Stimulated activated naive CD8-positive, alpha-beta T cell treated with anti-CD3 and anti-CD28 coated beads, Interleukin-15, Interleukin-2, amounts not matched to agents 100 ng/mL and 50 ng/mL, for 24 hours (primary cell): Measurements from ENCODE around the gene NOP53.
"Not testable (repeated sequence)": the region's sequence is repeated elsewhere in the genome, so short reads cannot be mapped to it uniquely, and the experiment has no call there.

Source experiments
- H3K27ac Mint-ChIP-seq: one replicate; pipeline ENCODE4 v1.8.0; 2021; ENCODE audit warnings: mild to moderate bottlenecking, mixed read lengths
- H3K27me3 Mint-ChIP-seq: one replicate; pipeline ENCODE4 v1.8.0; 2021; ENCODE audit warnings: mixed read lengths
- H3K36me3 Mint-ChIP-seq: one replicate; pipeline ENCODE4 v1.8.0; 2021; ENCODE audit warnings: low read depth, mixed read lengths
- H3K4me1 Mint-ChIP-seq: one replicate; pipeline ENCODE4 v1.8.0; 2021; ENCODE audit warnings: low read depth, mixed read lengths
- H3K4me3 Mint-ChIP-seq: one replicate; pipeline ENCODE4 v1.8.0; 2021; ENCODE audit warnings: mild to moderate bottlenecking, mixed read lengths
- H3K9me3 Mint-ChIP-seq: one replicate; pipeline ENCODE4 v1.8.0; 2021; ENCODE audit warnings: mixed read lengths

The NOP53 gene

DNA sequence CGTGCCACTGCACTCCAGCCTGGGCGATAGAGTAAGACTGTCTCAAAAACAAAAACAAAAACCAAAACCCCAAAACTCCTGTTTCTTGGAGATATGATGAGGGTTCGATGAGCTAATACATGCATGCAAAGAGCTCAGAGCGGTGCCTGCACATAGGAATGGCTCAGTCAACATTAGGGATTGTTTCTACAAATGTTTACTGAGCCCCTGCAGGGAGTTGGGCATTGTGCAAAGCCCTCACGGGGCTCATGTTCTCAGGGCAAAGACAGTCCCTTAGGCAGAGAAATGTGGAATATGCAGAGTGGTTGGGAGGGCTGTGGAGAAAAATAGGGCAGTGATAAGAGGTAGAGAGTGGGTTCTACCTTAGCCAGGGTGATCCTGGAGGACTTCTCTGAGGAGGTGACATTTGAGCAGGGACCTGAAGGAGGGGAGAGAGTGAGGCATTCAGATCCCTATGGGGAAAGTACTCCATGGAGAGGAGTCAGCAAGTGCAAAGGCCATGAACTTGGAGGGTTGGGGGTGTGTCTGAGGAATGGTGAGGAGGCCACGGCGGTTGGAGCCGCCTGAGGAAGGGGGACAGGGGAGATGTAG, 33.6 kb upstream of the NOP53 start:
- Mint-ChIP-seq H3K27me3 (peaks cover 39% of the 10 kb centered on the region), H3K36me3 (no peaks in the 10 kb centered on the region), H3K27ac (no peak overlapping the region)

DNA sequence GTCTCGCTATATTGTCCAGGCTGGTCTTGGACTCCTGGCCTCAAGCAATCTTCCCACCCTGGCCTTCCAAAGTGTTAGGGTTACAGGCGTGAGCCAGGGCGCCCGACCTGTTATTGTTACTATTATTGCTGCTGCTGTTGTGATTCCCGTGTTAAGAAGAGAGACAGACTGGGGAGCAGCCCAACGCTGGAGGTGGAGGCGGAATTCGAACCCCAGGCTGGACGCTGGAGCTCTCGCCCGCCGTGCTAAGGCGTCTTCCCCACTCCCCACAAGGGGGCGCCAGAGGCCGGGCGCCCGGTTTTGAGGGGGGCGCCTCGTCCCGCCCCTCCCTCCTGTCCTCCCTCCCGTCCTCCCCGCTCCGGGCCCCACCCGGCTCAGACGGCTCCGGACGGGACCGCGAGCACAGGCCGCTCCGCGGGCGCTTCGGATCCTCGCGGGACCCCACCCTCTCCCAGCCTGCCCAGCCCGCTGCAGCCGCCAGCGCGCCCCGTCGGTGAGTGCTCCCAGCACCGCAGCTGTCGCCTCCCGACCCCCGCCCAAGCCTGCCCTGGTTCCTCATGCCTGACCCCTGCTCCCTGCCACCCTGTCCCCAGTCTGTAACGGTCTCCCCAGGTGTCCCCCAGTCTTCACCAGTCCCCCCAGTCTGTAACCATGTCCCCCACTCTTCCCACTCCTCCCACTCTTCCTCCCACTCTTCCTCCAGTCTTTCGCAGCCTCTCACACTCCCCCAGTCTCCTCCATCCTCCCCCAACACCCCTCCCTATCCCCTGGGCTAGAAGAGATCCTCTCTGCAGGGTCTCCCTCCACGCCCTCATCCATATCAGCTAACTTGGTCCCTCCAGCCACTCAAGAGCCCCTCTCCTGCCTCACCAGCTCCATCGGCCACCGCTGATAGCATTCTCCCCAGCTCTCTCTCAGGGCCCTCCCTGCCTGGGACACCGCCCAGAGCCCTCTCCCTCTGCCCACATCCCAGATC, 32.0 kb upstream of the NOP53 start, which contains the start of gene EHD2:
EHD2 (plus strand) TSS at position 377 of the 976 bp plus-strand sequence. CDS start 3,191 bp downstream, outside the sequence.
- no peaks in the 10 kb centered on the region for H3K4me1 Mint-ChIP-seq
- no peak within 1 kb of the TSS for H3K27ac Mint-ChIP-seq
- peaks cover 31% of the 10 kb centered on the region for H3K27me3 Mint-ChIP-seq
- H3K4me3 Mint-ChIP-seq: peak within 1 kb of the TSS; percentile 28
- no peaks in the 10 kb centered on the region for H3K9me3 Mint-ChIP-seq
- H3K36me3 Mint-ChIP-seq: no peaks in the 10 kb centered on the region

More for the DNA sequence above, 33.6 kb upstream of the NOP53 start:
- no peaks in the 10 kb centered on the region for H3K9me3 Mint-ChIP-seq
- no peaks in the 10 kb centered on the region for H3K4me1 Mint-ChIP-seq
- no peak overlapping the region for H3K4me3 Mint-ChIP-seq

DNA sequence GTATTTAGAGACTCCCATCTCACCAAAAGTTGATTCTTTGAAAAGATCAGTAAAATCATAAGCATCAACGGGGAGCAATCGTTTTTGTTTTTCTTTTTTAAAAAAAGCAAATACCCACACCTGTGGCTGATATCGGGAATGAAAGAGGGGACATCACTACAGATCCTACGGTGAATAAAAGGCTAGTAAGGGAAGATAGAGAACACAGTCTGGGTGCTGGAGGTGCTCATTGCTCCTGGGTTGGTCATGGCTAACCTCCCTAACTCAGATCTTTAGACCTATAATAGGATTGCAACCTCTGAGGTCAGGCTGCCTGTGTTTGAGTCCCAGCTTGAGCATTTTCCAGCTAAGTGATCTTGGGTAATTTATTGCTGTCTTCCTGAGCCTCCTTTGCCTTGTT, 31.0 kb upstream of the NOP53 start:
- Mint-ChIP-seq H3K27ac (no peak overlapping the region), H3K4me3 (no peak overlapping the region)

DNA sequence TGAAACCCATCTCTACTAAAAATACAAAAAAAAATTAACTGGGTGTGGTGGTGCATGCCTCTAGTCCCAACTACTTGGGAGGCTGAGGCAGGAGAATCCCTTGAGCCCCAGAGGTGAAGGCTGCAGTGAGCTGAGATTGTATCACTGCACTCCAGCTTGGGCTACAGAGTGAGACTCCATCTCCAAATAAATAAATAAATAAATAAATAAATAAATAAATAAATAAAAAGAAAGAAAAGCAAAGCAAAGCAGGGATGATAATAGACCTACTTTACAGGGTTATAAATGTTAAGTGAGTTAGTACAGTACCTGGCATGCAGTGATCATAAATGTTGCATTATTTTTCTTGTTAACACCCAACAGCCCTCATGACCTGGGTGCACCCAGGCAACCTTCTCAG, 30.5 kb upstream of the NOP53 start:
- peaks cover 31% of the 10 kb centered on the region for H3K27me3 Mint-ChIP-seq
- H3K9me3 Mint-ChIP-seq, H3K4me1 Mint-ChIP-seq, H3K27ac Mint-ChIP-seq, H3K36me3 Mint-ChIP-seq, H3K4me3 Mint-ChIP-seq: not testable (repeated sequence)

More for the DNA sequence above, 31.0 kb upstream of the NOP53 start:
- Mint-ChIP-seq H3K9me3 (no peaks in the 10 kb centered on the region), H3K27me3 (peaks cover 31% of the 10 kb centered on the region), H3K36me3 (no peaks in the 10 kb centered on the region), H3K4me1 (no peaks in the 10 kb centered on the region)

DNA sequence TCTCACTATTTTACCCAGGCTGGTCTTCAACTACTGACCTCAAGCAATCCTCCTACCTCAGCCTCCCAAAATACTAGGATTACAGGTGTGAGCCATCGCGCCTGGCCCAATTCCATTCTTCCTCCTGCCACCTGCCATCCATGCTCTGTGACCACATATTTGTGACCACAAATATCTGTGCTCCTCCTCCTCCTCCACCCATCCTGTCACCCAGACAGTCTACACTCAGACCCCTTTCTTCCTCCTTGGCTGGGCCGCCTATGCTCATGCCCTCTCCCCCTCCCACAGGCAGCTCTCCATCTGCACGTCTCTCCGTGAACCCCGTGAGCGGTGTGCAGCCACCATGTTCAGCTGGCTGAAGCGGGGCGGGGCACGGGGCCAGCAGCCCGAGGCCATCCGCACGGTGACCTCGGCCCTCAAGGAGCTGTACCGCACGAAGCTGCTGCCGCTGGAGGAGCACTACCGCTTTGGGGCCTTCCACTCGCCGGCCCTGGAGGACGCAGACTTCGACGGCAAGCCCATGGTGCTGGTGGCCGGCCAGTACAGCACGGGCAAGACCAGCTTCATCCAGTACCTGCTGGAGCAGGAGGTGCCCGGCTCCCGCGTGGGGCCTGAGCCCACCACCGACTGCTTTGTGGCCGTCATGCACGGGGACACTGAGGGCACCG, 28.9 kb upstream of the NOP53 start:
- H3K9me3 Mint-ChIP-seq: no peaks in the 10 kb centered on the region

DNA sequence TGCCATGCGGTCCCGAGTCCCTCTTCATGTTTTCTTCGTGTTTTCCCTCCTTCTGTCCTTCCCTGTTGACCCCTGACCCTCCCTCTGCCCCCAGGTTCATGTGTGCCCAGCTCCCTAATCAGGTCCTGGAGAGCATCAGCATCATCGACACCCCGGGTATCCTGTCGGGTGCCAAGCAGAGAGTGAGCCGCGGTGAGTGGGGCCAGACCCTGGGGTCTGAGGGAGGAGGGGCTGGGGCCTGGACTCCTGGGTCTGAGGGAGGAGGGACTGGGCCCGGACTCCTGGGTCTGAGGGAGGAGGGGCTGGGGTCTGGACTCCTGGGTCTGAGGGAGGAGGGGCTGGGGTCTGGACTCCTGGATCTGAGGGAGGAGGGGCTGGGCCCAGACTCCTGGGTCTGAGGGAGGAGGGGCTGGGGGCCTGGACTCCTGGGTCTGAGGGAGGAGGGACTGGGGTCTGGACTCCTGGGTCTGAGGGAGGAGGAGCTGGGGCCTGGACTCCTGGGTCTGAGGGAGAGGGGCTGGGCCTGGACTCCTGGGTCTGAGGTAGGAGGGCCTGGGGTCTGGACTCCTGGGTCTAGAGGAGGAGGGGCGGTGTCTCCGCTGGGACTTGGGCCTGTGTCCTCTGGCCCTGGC, 26.8 kb upstream of the NOP53 start:
- peaks cover 27% of the 10 kb centered on the region for H3K27me3 Mint-ChIP-seq
- H3K36me3 Mint-ChIP-seq, H3K4me1 Mint-ChIP-seq, H3K27ac Mint-ChIP-seq, H3K9me3 Mint-ChIP-seq, H3K4me3 Mint-ChIP-seq: not testable (repeated sequence)

More for the DNA sequence above, 28.9 kb upstream of the NOP53 start:
- H3K4me1 Mint-ChIP-seq: no peaks in the 10 kb centered on the region
- H3K36me3 Mint-ChIP-seq: no peaks in the 10 kb centered on the region
- H3K4me3 Mint-ChIP-seq: no peak overlapping the region
- H3K27me3 Mint-ChIP-seq: peaks cover 37% of the 10 kb centered on the region
- H3K27ac Mint-ChIP-seq: no peak overlapping the region

DNA sequence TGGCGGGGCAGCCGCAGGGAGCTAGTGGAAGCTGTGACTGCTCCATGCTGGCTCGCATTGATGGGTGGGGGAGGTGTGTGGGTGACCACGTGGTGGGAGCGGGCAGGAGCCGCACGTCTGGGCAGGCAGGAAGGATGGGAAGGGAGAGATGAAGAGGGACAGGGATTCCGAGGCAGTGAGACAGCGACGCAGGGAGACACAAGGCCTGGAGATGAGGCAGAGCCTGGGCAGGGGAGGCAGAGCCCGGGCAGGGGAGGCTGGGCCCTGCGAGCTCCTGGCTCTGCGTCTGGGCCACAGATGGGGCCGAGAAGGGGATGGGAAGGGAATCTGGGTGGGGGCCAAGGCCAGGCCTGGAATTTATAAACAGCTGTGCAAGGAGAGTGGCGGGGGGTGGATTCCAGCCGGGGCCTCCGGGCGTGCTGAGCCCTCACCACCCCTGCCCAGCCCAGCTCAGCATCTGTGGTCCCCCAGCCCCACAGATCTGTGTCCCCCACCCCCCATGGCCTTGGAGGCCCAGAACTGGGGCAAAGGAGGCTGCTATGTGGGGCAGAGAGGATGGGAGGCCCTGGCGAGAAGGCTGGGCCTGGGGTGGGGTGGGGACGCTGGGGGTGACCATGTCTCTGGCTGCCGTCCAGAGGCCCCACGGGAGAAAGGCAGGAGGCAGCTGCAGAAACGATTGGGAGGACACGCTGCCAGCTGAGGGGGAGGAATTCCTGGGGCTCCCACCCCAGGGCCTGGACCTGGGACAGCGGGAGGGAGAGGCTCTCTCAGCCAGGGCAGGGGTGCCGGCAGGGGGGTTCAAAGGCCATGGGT, 26.1 kb upstream of the NOP53 start:
- Mint-ChIP-seq H3K27me3 (peaks cover 22% of the 10 kb centered on the region), H3K9me3 (no peaks in the 10 kb centered on the region), H3K36me3 (no peaks in the 10 kb centered on the region), H3K27ac (no peak overlapping the region), H3K4me3 (no peak overlapping the region), H3K4me1 (no peaks in the 10 kb centered on the region)

DNA sequence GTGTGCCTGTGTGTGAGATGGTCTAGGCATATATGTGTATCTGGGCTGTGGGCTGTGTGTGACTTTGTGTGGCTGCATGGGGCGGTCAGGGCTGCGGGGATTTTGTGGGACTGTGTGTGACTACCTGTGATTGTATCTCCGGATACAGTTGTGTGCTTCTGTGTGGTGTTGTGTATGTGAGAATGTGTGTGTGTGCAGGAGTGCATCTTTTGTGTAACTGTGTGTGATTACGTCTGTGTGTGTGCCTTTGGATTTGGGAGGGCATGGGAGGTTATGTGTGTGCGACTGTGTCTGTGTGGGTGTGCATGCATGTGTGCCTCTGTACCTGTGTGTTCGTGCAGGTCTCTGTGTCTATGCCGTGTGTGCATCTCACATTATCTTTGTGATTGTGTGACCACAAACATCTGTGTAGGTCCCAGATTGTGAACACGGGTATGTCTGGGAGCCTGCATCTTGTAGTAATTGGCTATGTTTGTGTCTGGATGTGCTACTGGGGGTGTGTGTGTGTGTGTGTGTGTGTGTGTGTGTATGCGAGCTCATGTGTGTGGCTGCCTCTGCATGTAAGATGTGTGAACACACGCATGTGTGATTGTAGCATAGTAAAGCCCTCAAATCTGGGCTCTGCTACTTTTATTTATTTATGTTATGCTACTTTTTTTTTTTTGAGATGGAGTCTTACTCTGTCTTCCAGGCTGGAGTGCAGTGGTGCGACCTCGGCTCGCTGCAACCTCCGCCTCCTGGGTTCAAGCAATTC, 24.5 kb upstream of the NOP53 start:
- H3K4me1 Mint-ChIP-seq: no peaks in the 10 kb centered on the region
- H3K36me3 Mint-ChIP-seq: no peaks in the 10 kb centered on the region
- peaks cover 15% of the 10 kb centered on the region for H3K27me3 Mint-ChIP-seq
- H3K4me3 Mint-ChIP-seq: no peak overlapping the region
- H3K9me3 Mint-ChIP-seq: no peaks in the 10 kb centered on the region
- H3K27ac Mint-ChIP-seq: no peak overlapping the region

DNA sequence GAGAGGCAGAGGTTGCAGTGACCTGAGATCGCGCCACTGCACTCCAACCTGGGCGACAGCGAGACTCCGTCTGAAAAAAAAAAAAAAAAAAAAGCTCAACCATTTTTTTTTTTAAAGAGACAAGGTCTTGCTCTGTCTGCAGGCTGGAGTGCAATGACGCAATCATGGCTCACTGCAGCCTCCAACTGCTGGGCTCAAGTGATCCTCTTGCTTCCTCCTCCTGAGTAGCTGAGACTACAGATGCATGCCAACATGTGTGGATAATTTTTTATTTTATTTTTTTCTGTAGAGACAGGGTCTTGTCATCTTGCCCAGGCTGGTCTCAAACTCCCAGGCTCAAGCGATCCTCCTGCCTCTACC, 21.8 kb upstream of the NOP53 start:
- no peaks in the 10 kb centered on the region for H3K36me3 Mint-ChIP-seq
- H3K4me1 Mint-ChIP-seq: peaks cover 4% of the 10 kb centered on the region
- H3K27ac Mint-ChIP-seq: no peak overlapping the region
- H3K4me3 Mint-ChIP-seq: no peak overlapping the region
- peaks cover 25% of the 10 kb centered on the region for H3K27me3 Mint-ChIP-seq
- H3K9me3 Mint-ChIP-seq: no peaks in the 10 kb centered on the region

DNA sequence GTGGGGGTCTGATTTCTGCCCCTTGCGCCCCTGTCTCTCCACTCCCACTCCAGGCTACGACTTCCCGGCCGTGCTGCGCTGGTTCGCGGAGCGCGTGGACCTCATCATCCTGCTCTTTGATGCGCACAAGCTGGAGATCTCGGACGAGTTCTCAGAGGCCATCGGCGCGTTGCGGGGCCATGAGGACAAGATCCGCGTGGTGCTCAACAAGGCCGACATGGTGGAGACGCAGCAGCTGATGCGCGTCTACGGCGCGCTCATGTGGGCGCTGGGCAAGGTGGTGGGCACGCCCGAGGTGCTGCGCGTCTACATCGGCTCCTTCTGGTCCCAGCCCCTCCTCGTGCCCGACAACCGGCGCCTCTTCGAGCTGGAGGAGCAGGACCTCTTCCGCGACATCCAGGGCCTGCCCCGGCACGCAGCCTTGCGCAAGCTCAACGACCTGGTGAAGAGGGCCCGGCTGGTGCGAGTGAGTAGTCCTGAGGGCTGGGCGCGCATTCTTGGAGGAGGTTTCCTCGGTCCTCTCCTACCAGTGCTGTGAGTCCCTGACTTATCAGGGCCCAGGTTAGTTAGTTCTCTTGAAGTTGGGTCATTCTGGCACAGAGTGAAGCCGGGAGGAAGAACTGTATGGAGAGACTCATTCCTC, 19.5 kb upstream of the NOP53 start:
- Mint-ChIP-seq H3K27ac (no peak overlapping the region), H3K27me3 (peaks cover 32% of the 10 kb centered on the region), H3K4me3 (no peak overlapping the region), H3K36me3 (no peaks in the 10 kb centered on the region), H3K9me3 (no peaks in the 10 kb centered on the region), H3K4me1 (peaks cover 19% of the 10 kb centered on the region)

DNA sequence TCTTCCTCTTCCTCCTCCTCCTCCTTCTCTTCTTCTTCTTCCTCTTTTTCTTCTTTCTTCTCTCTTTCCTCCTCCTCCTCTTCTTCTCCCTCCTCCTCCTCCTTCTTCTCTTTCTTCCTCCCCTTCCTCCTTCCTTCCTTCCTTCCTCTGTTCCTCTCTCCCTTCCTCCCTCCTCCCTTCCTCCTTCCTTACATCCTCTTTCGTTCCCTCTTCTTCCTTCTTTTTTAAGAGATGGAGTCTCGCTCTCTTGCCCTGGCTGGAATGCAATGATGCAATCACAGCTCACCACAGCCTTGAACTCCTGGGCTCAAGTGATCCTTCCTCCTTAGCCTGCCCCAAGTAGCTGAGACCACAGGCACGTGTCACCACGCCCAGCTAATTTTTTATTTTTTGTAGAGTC, 18.9 kb upstream of the NOP53 start:
- no peaks in the 10 kb centered on the region for H3K36me3 Mint-ChIP-seq
- peaks cover 19% of the 10 kb centered on the region for H3K4me1 Mint-ChIP-seq
- H3K27me3 Mint-ChIP-seq: peaks cover 34% of the 10 kb centered on the region
- H3K9me3 Mint-ChIP-seq: no peaks in the 10 kb centered on the region
- no peak overlapping the region for H3K27ac Mint-ChIP-seq
- H3K4me3 Mint-ChIP-seq: no peak overlapping the region

DNA sequence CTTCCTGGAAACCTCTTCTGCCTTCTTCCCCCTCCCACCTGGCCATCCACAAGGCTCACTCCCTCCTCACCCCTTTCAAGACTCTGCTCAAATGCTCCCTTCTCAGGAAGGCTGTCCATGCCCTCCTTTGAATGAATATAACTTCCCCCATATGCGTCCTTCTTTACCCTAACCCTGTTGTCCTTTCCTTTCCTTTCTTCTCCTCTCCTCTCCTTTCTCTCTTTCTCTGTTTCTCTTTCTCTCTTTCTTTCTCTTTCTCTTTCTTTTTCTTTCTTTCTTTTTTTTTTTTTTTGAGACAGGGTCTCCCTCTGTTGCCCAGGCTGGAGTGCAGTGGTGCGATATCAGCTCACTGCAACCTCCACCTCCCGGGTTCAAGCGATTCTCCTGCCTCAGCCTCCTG, 17.1 kb upstream of the NOP53 start:
- peaks cover 19% of the 10 kb centered on the region for H3K4me1 Mint-ChIP-seq
- peaks cover 34% of the 10 kb centered on the region for H3K27me3 Mint-ChIP-seq
- H3K9me3 Mint-ChIP-seq, H3K36me3 Mint-ChIP-seq, H3K27ac Mint-ChIP-seq, H3K4me3 Mint-ChIP-seq: not testable (repeated sequence)

DNA sequence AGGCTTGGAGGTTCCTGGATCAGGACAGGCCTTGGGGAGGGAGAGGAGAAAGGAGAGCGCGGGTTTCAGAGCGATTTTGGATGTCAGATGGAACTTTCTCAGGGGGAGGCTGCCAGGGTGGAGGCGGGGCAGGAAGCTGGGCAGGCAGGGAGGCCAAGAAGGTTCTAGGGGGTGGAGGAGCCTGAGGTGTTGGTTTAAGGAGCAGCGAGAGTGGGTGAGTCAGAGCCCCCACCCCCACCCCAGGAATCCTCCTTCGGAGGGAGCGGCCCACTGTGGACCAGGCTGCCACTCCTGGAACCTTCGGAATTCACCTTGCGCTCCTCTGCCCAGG, 15.9 kb upstream of the NOP53 start:
- Mint-ChIP-seq H3K27me3 (peaks cover 35% of the 10 kb centered on the region), H3K4me1 (peaks cover 19% of the 10 kb centered on the region), H3K36me3 (no peaks in the 10 kb centered on the region), H3K27ac (peak overlapping the region; percentile 33), H3K9me3 (no peaks in the 10 kb centered on the region), H3K4me3 (peak overlapping the region; percentile 52)
